CD4-positive, alpha-beta T cell treated with Interleukin-2 at 100 ng/mL for 4 hours (primary cell): ENCODE data around the gene ABL1.
"Not testable (repeated sequence)": the region's sequence is repeated elsewhere in the genome, so short reads cannot be mapped to it uniquely, and the experiment has no call there.

Experiments
- DNase-seq: peaks from one replicate; pipeline ENCODE4 v3.0.0-alpha.2; 2020; ENCODE audit warnings: low spot score

Gene ABL1

GRCh38 chr9:130825351-130825651, 9.8 kb upstream of the ABL1 start:
- no peak for DNase-seq

GRCh38 chr9:130825809-130826208, 9.2 kb upstream of the ABL1 start:
- DNase-seq = no peak

- no peak for DNase-seq
Observed at GRCh38 chr9:130829762-130830161, 5.3 kb upstream of the ABL1 start.

- DNase-seq = no peak
Observed at GRCh38 chr9:130830231-130830760, 4.8 kb upstream of the ABL1 start.

- no peak for DNase-seq
Observed at GRCh38 chr9:130831077-130831476, 4.0 kb upstream of the ABL1 start.

- DNase-seq = no peak
Observed at GRCh38 chr9:130833031-130833990, 1.7 kb upstream of the ABL1 start.

GRCh38 chr9:130835441-130836298, 616 bp downstream of the ABL1 start:
- DNase-seq = no peak

- no peak for DNase-seq
Observed at GRCh38 chr9:130837002-130837511, 2.0 kb downstream of the ABL1 start.

- no peak for DNase-seq
Observed at GRCh38 chr9:130837643-130838042, 2.6 kb downstream of the ABL1 start.

- DNase-seq = no peak
Observed at GRCh38 chr9:130839132-130840111, 4.4 kb downstream of the ABL1 start.

GRCh38 chr9:130842545-130842944, 7.5 kb downstream of the ABL1 start:
- DNase-seq = no peak

GRCh38 chr9:130843049-130843908, 8.2 kb downstream of the ABL1 start:
- DNase-seq = no peak

GRCh38 chr9:130844044-130844451, 9.0 kb downstream of the ABL1 start:
- no peak for DNase-seq

- no peak for DNase-seq
Observed at GRCh38 chr9:130845254-130845653, 10.2 kb downstream of the ABL1 start.

GRCh38 chr9:130845901-130846481, 10.9 kb downstream of the ABL1 start:
- DNase-seq = no peak

- no peak for DNase-seq
Observed at GRCh38 chr9:130846487-130847305, 11.6 kb downstream of the ABL1 start.

GRCh38 chr9:130847306-130848217, 12.5 kb downstream of the ABL1 start:
- DNase-seq = no peak

GRCh38 chr9:130848514-130848913, 13.5 kb downstream of the ABL1 start:
- not testable (repeated sequence) for DNase-seq
